GM18498 (cell line): Measurements from ENCODE around the gene IL17RC.

Experiments
- ATAC-seq: cut with Tn5 transposase; IDR thresholded peaks from one replicate; pipeline ENCODE4 v1.9.1; 2021; ENCODE audit warnings: mild to moderate bottlenecking, moderate library complexity; ENCODE audit not compliant: unreplicated experiment

Gene IL17RC

GRCh38 chr3:9976721-9977709 lies 60.1 kb downstream of the IL17RC start:
- ATAC-seq: no peak

- no peak for ATAC-seq
Measured at GRCh38 chr3:9978710-9979305, 61.9 kb downstream of the IL17RC start.

- no peak for ATAC-seq
Measured at GRCh38 chr3:9980251-9980650, 63.4 kb downstream of the IL17RC start.
